ENCODE results near the gene SLC30A3.

DNA sequence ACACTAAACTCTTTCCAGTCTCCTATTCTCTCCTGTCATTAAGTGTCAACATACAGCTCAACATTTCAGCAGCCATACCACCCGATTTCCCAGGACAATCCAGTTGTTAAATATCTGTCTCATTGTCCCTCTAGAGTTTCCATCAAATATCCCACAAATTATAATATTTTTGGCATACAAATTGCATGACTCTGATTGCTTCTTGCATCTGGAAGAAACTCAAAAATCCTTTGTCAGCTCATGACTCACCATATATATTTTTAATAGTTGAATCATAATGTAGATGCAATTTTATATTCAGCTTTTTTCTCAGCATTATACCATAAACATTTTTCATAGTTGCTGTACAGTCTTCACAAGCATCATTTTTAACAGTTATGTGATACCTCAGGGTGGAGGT, 7.2 kb downstream of the SLC30A3 start:
- TF ChIP-seq, protein P1, sequence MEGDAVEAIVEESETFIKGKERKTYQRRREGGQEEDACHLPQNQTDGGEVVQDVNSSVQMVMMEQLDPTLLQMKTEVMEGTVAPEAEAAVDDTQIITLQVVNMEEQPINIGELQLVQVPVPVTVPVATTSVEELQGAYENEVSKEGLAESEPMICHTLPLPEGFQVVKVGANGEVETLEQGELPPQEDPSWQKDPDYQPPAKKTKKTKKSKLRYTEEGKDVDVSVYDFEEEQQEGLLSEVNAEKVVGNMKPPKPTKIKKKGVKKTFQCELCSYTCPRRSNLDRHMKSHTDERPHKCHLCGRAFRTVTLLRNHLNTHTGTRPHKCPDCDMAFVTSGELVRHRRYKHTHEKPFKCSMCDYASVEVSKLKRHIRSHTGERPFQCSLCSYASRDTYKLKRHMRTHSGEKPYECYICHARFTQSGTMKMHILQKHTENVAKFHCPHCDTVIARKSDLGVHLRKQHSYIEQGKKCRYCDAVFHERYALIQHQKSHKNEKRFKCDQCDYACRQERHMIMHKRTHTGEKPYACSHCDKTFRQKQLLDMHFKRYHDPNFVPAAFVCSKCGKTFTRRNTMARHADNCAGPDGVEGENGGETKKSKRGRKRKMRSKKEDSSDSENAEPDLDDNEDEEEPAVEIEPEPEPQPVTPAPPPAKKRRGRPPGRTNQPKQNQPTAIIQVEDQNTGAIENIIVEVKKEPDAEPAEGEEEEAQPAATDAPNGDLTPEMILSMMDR (IDR thresholded peaks at IDR 0.05; ENCODE audit: poor library complexity, severe bottlenecking), result no peak
- no peak for TF ChIP-seq EZH2 (IDR thresholded peaks at IDR 0.05; ENCODE audit: borderline replicate concordance, insufficient read depth, low read length, poor library complexity, severe bottlenecking)
- no peak for TF ChIP-seq TAF1 (IDR thresholded peaks at IDR 0.05; ENCODE audit: low read depth)
- TF ChIP-seq SMC3 (conservative IDR thresholded peaks at IDR 0.05; ENCODE audit: poor library complexity), result no peak
- no peak for TF ChIP-seq POLR2AphosphoS5 (IDR thresholded peaks at IDR 0.05)
- TF ChIP-seq EP300 (conservative IDR thresholded peaks at IDR 0.05; ENCODE audit: poor library complexity, severe bottlenecking), result no peak
- TF ChIP-seq, protein P2, sequence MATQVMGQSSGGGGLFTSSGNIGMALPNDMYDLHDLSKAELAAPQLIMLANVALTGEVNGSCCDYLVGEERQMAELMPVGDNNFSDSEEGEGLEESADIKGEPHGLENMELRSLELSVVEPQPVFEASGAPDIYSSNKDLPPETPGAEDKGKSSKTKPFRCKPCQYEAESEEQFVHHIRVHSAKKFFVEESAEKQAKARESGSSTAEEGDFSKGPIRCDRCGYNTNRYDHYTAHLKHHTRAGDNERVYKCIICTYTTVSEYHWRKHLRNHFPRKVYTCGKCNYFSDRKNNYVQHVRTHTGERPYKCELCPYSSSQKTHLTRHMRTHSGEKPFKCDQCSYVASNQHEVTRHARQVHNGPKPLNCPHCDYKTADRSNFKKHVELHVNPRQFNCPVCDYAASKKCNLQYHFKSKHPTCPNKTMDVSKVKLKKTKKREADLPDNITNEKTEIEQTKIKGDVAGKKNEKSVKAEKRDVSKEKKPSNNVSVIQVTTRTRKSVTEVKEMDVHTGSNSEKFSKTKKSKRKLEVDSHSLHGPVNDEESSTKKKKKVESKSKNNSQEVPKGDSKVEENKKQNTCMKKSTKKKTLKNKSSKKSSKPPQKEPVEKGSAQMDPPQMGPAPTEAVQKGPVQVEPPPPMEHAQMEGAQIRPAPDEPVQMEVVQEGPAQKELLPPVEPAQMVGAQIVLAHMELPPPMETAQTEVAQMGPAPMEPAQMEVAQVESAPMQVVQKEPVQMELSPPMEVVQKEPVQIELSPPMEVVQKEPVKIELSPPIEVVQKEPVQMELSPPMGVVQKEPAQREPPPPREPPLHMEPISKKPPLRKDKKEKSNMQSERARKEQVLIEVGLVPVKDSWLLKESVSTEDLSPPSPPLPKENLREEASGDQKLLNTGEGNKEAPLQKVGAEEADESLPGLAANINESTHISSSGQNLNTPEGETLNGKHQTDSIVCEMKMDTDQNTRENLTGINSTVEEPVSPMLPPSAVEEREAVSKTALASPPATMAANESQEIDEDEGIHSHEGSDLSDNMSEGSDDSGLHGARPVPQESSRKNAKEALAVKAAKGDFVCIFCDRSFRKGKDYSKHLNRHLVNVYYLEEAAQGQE (IDR thresholded peaks at IDR 0.05; ENCODE audit: borderline replicate concordance), result no peak
- no peak for TF ChIP-seq RAD21 (conservative IDR thresholded peaks at IDR 0.05)
- TF ChIP-seq MXI1 (conservative IDR thresholded peaks at IDR 0.05; ENCODE audit: poor library complexity, severe bottlenecking), result no peak

All from neural cell (in vitro differentiated cells).